CD4-positive, alpha-beta memory T cell (primary cell): ENCODE measurements around the gene TTC28. TPM values are rescaled to one million over a fixed set of nuclear protein-coding genes. Genes with fewer than 3 reads are reported as not detected.
"Not testable (repeated sequence)": the region's sequence is repeated elsewhere in the genome, so short reads cannot be mapped to it uniquely, and the experiment has no call there.

ENCODE experiments used
- CTCF ChIA-PET: fragments of 350-600 bp; sonication (Branson Sonifier 250); formaldehyde crosslinking; loops from one replicate; lab custom pipeline; 2021; ENCODE audit warnings: inconsistent platforms; ENCODE audit not compliant: partially characterized antibody; lab: Charles Lee
- POLR2A ChIA-PET: fragments of 350-600 bp; sonication (Branson Sonifier 250); formaldehyde crosslinking; loops from one replicate; lab custom pipeline; 2021; ENCODE audit not compliant: partially characterized antibody; lab: Charles Lee
- DNase-seq, 5 donors: peaks; one replicate each; pipeline versions ENCODE4 v3.0.0 to v3.0.0-alpha.2; 2020 to 2022; ENCODE audit warnings: mixed read lengths in 1 of 5
- H3K27ac ChIP-seq: one replicate; pipeline ENCODE4 v1.7.0; 2013; ENCODE audit warnings: low read depth, low read length
- H3K27me3 ChIP-seq: 2 replicates; pipeline ENCODE4 v1.7.0; 2013; ENCODE audit warnings: mild to moderate bottlenecking, low read length, moderate library complexity; ENCODE audit not compliant: insufficient read depth
- H3K36me3 ChIP-seq: 2 replicates; pipeline ENCODE4 v1.7.0; 2013; ENCODE audit warnings: mild to moderate bottlenecking, low read length, moderate library complexity; ENCODE audit not compliant: insufficient read depth
- H3K4me1 ChIP-seq: 2 replicates; pipeline ENCODE4 v1.7.0; 2013; ENCODE audit warnings: mild to moderate bottlenecking, low read length, moderate library complexity; ENCODE audit not compliant: insufficient read depth
- H3K4me3 ChIP-seq, 2 donors: one replicate each; pipeline ENCODE4 v1.7.0; 2013; ENCODE audit warnings: low read length in 2 of 2, mild to moderate bottlenecking in 1 of 2
- H3K9me3 ChIP-seq, 2 donors: one replicate each; pipeline ENCODE4 v1.7.0; 2013; ENCODE audit warnings: low read length in 2 of 2, control low read depth in 1 of 2; ENCODE audit not compliant: control insufficient read depth in 1 of 2
- H3K27ac Mint-ChIP-seq, 7 donors: one replicate each; pipeline ENCODE4 v1.8.0; 2020 to 2021; ENCODE audit warnings: mixed read lengths in 7 of 7, mild to moderate bottlenecking in 6 of 7, inconsistent platforms in 3 of 7, moderate library complexity in 3 of 7
- H3K27me3 Mint-ChIP-seq, 2 donors: one replicate each; pipeline ENCODE4 v1.8.0; 2020 to 2021; ENCODE audit warnings: mixed read lengths in 2 of 2
- H3K36me3 Mint-ChIP-seq, 2 donors: one replicate each; pipeline ENCODE4 v1.8.0; 2020 to 2021; ENCODE audit warnings: mixed read lengths in 2 of 2, inconsistent platforms in 1 of 2, mild to moderate bottlenecking in 1 of 2
- H3K4me1 Mint-ChIP-seq, 4 donors: one replicate each; pipeline ENCODE4 v1.8.0; 2020 to 2021; ENCODE audit warnings: mixed read lengths in 4 of 4, mild to moderate bottlenecking in 1 of 4
- H3K4me3 Mint-ChIP-seq, 8 donors: one replicate each; pipeline ENCODE4 v1.8.0; 2020 to 2021; ENCODE audit warnings: mixed read lengths in 8 of 8, mild to moderate bottlenecking in 7 of 8, moderate library complexity in 6 of 8, inconsistent platforms in 3 of 8
- H3K9me3 Mint-ChIP-seq, 8 donors: one replicate each; pipeline ENCODE4 v1.8.0; 2020 to 2021; ENCODE audit warnings: mixed read lengths in 8 of 8, mild to moderate bottlenecking in 5 of 8, inconsistent platforms in 3 of 8, moderate library complexity in 1 of 8
- intact Hi-C: fragments of 100-400 bp; cut with micrococcal nuclease; formaldehyde crosslinking; loops from one replicate; pipeline ENCODE4 v1.15.1; 2023
- polyA plus RNA-seq, 2 donors: library from polyadenylated mRNA; unstranded; fragments of 300-500 nt; fragmentation: Illumina TruSeq; gene quantifications; one replicate each; pipeline ENCODE4 v1.2.3, GENCODE V29; 2021
- total RNA-seq, 2 experiments: library from RNA; stranded (reverse); gene quantifications; one replicate each; pipeline ENCODE4 v1.2.3, GENCODE V29; 2021

The TTC28 gene
- total and polyA plus RNA-seq, 4 experiments from 2014 or later, result 0.50 to 1.7 (median 1.6) TPM; not detected in 1

- H3K36me3 ChIP-seq, H3K4me1 ChIP-seq, H3K27me3 ChIP-seq, H3K4me3 Mint-ChIP-seq, intact Hi-C loops, H3K4me1 Mint-ChIP-seq, H3K36me3 Mint-ChIP-seq, CTCF ChIA-PET, H3K4me3 ChIP-seq, H3K27ac ChIP-seq, H3K27me3 Mint-ChIP-seq, POLR2A ChIA-PET, H3K27ac Mint-ChIP-seq, DNase-seq, H3K9me3 ChIP-seq: not testable (repeated sequence)
- H3K9me3 Mint-ChIP-seq, result peaks cover 0 to 28% (median 22%) of the 10 kb centered on the region in 8 donors
Measured at GRCh38 chr22:28364105-28364504, 315.5 kb downstream of the TTC28 start.

GRCh38 chr22:28360939-28361338 is 318.7 kb downstream of the TTC28 start:
- H3K27ac ChIP-seq, result no peak overlapping the region
- intact Hi-C loops, result no loop called here
- Mint-ChIP-seq H3K9me3 (peaks cover 0 to 28% (median 19%) of the 10 kb centered on the region in 8 donors), H3K27ac (no peak overlapping the region), H3K4me3 (no peak overlapping the region), H3K27me3 (peaks cover 1 to 2% of the 10 kb centered on the region in 2 donors), H3K36me3 (peaks cover 0 to 6% of the 10 kb centered on the region in 2 donors), H3K4me1 (no peaks in the 10 kb centered on the region)
- no peaks in the 10 kb centered on the region for H3K4me1 ChIP-seq
- no peaks in the 10 kb centered on the region for H3K9me3 ChIP-seq
- H3K4me3 ChIP-seq, result no peak overlapping the region
- H3K27me3 ChIP-seq, result no peaks in the 10 kb centered on the region
- no peaks in the 10 kb centered on the region for H3K36me3 ChIP-seq
- CTCF ChIA-PET, result no interaction called here
- POLR2A ChIA-PET, result no interaction called here
- DNase-seq, result no peak

- Histone ChIP-seq H3K27me3 (no peaks in the 10 kb centered on the region), H3K27ac (no peak overlapping the region), H3K4me3 (no peak overlapping the region), H3K9me3 (no peaks in the 10 kb centered on the region), H3K36me3 (no peaks in the 10 kb centered on the region), H3K4me1 (no peaks in the 10 kb centered on the region)
- Mint-ChIP-seq H3K27ac (no peak overlapping the region), H3K27me3 (peaks cover 1 to 2% of the 10 kb centered on the region in 2 donors), H3K4me1 (no peaks in the 10 kb centered on the region), H3K36me3 (peaks cover 0 to 6% of the 10 kb centered on the region in 2 donors), H3K9me3 (peaks cover 0 to 17% (median 14%) of the 10 kb centered on the region in 8 donors), H3K4me3 (no peak overlapping the region)
- DNase-seq, result no peak
- ChIA-PET POLR2A (no interaction called here), CTCF (no interaction called here)
- intact Hi-C loops, result no loop called here
Measured at GRCh38 chr22:28358312-28358711, 321.3 kb downstream of the TTC28 start.

- no peak for DNase-seq
- H3K4me3 ChIP-seq, result no peak overlapping the region
- peaks cover 0 to 7% (median 5%) of the 10 kb centered on the region in 8 donors for H3K9me3 Mint-ChIP-seq
- ChIA-PET CTCF (interaction anchor here (0.6 kb wide), 1 partner anchor 9 kb away, joined by 4 read pairs; no protein-coding TSS in a partner anchor), POLR2A (no interaction called here)
- H3K27me3 Mint-ChIP-seq, result peaks cover 0 to 1% of the 10 kb centered on the region in 2 donors
- no peaks in the 10 kb centered on the region for H3K27me3 ChIP-seq
- H3K36me3 ChIP-seq, result no peaks in the 10 kb centered on the region
- H3K4me1 Mint-ChIP-seq, result no peaks in the 10 kb centered on the region
- no peaks in the 10 kb centered on the region for H3K9me3 ChIP-seq
- H3K36me3 Mint-ChIP-seq, result no peaks in the 10 kb centered on the region
- no peaks in the 10 kb centered on the region for H3K4me1 ChIP-seq
- no peak overlapping the region for H3K27ac ChIP-seq
- H3K27ac Mint-ChIP-seq, result no peak overlapping the region
- H3K4me3 Mint-ChIP-seq, result no peak overlapping the region
- intact Hi-C loops, result no loop called here
Measured at GRCh38 chr22:28357193-28357592, 322.4 kb downstream of the TTC28 start.

- no peak overlapping the region for H3K27ac Mint-ChIP-seq
- Histone ChIP-seq H3K4me1 (no peaks in the 10 kb centered on the region), H3K27me3 (no peaks in the 10 kb centered on the region), H3K27ac (no peak overlapping the region), H3K4me3 (no peak overlapping the region), H3K9me3 (no peaks in the 10 kb centered on the region), H3K36me3 (no peaks in the 10 kb centered on the region)
- H3K4me3 Mint-ChIP-seq, result no peak overlapping the region
- H3K9me3 Mint-ChIP-seq, result no peaks in the 10 kb centered on the region
- peaks cover 1 to 4% of the 10 kb centered on the region in 2 donors for H3K27me3 Mint-ChIP-seq
- no peak for DNase-seq
- H3K36me3 Mint-ChIP-seq, result no peaks in the 10 kb centered on the region
- ChIA-PET CTCF (interaction anchor here (1.3 kb wide), 1 partner anchor 10 kb away, joined by 4 read pairs; no protein-coding TSS in a partner anchor), POLR2A (no interaction called here)
- no peaks in the 10 kb centered on the region for H3K4me1 Mint-ChIP-seq
- intact Hi-C loops, result no loop called here
Measured at GRCh38 chr22:28351476-28351875, 328.2 kb downstream of the TTC28 start.

GRCh38 chr22:28348613-28349609 is 330.7 kb downstream of the TTC28 start:
- DNase-seq, result no peak
- no peak overlapping the region for H3K4me3 Mint-ChIP-seq
- intact Hi-C loops, result no loop called here
- Histone ChIP-seq H3K4me1 (no peaks in the 10 kb centered on the region), H3K27me3 (no peaks in the 10 kb centered on the region), H3K9me3 (no peaks in the 10 kb centered on the region), H3K27ac (no peak overlapping the region), H3K36me3 (no peaks in the 10 kb centered on the region), H3K4me3 (no peak overlapping the region)
- H3K36me3 Mint-ChIP-seq, result no peaks in the 10 kb centered on the region
- no peak overlapping the region for H3K27ac Mint-ChIP-seq
- peaks cover 1 to 11% of the 10 kb centered on the region in 2 donors for H3K27me3 Mint-ChIP-seq
- CTCF ChIA-PET, result interaction anchor here (0.6 kb wide), 1 partner anchor 8 kb away, joined by 4 read pairs; no protein-coding TSS in a partner anchor
- H3K4me1 Mint-ChIP-seq, result no peaks in the 10 kb centered on the region
- POLR2A ChIA-PET, result no interaction called here
- no peaks in the 10 kb centered on the region for H3K9me3 Mint-ChIP-seq

- ChIA-PET CTCF (interaction anchor here (0.7 kb wide), 1 partner anchor 14 kb away, joined by 3 read pairs; no protein-coding TSS in a partner anchor), POLR2A (no interaction called here)
- Histone ChIP-seq H3K27me3 (no peaks in the 10 kb centered on the region), H3K4me3 (no peak overlapping the region), H3K9me3 (no peaks in the 10 kb centered on the region), H3K36me3 (no peaks in the 10 kb centered on the region), H3K4me1 (no peaks in the 10 kb centered on the region), H3K27ac (no peak overlapping the region)
- Mint-ChIP-seq H3K27ac (no peak overlapping the region), H3K4me1 (no peaks in the 10 kb centered on the region), H3K27me3 (peaks cover 1 to 13% of the 10 kb centered on the region in 2 donors), H3K9me3 (no peaks in the 10 kb centered on the region), H3K36me3 (no peaks in the 10 kb centered on the region), H3K4me3 (no peak overlapping the region)
- DNase-seq, result no peak
- intact Hi-C loops, result no loop called here
Measured at GRCh38 chr22:28346308-28346707, 333.3 kb downstream of the TTC28 start.
